Stimulated activated CD8-positive, alpha-beta memory T cell treated with anti-CD3 and anti-CD28 coated beads, Interleukin-15, amount 100 ng/mL, for 48 hours (primary cell): ENCODE data around the gene LYPD8.

Source experiments
- DNase-seq, 2 donors: peaks; one replicate each; pipeline ENCODE4 v3.0.0-alpha.2; 2020; ENCODE audit warnings: low read depth in 2 of 2

LYPD8 gene

GRCh38 chr1:248757784-248758195 is 2.2 kb upstream of the LYPD8 start:
- no peak for DNase-seq

- no peak for DNase-seq
Observed at GRCh38 chr1:248756636-248757035, 1.1 kb upstream of the LYPD8 start.

- DNase-seq = no peak
Observed at GRCh38 chr1:248756151-248756550, 592 bp upstream of the LYPD8 start.

GRCh38 chr1:248753708-248754280 is 1.8 kb downstream of the LYPD8 start:
- DNase-seq = no peak

GRCh38 chr1:248753029-248753594 is 2.4 kb downstream of the LYPD8 start:
- no peak for DNase-seq

GRCh38 chr1:248752161-248753028 is 3.2 kb downstream of the LYPD8 start:
- no peak for DNase-seq

- no peak for DNase-seq
Observed at GRCh38 chr1:248751635-248752034, 3.9 kb downstream of the LYPD8 start.

- no peak for DNase-seq
Observed at GRCh38 chr1:248751142-248751541, 4.4 kb downstream of the LYPD8 start.

GRCh38 chr1:248750496-248750895 is 5.1 kb downstream of the LYPD8 start:
- DNase-seq = no peak

- no peak for DNase-seq
Observed at GRCh38 chr1:248748211-248748610, 7.3 kb downstream of the LYPD8 start.

GRCh38 chr1:248740876-248741275 is 14.7 kb downstream of the LYPD8 start:
- DNase-seq = no peak

- DNase-seq = no peak
Observed at GRCh38 chr1:248739572-248740205, 15.9 kb downstream of the LYPD8 start.

GRCh38 chr1:248737457-248737856 is 18.1 kb downstream of the LYPD8 start:
- DNase-seq = no peak

- no peak for DNase-seq
Observed at GRCh38 chr1:248736977-248737376, 18.6 kb downstream of the LYPD8 start.

GRCh38 chr1:248733566-248733965 is 22.0 kb downstream of the LYPD8 start:
- DNase-seq = no peak

- DNase-seq = no peak
Observed at GRCh38 chr1:248730507-248731335, 24.8 kb downstream of the LYPD8 start.

- DNase-seq = no peak
Observed at GRCh38 chr1:248714248-248714647, 41.3 kb downstream of the LYPD8 start.

GRCh38 chr1:248710305-248710900 is 45.2 kb downstream of the LYPD8 start:
- no peak for DNase-seq

GRCh38 chr1:248704606-248705005 is 51.0 kb downstream of the LYPD8 start:
- no peak for DNase-seq

- no peak for DNase-seq
Observed at GRCh38 chr1:248703674-248704073, 51.9 kb downstream of the LYPD8 start.

- DNase-seq = no peak
Observed at GRCh38 chr1:248702714-248703113, 52.8 kb downstream of the LYPD8 start, which contains the start of gene OR14I1. Gene OR14I1, minus strand, starts transcription at chr1:248702766.
